ENCODE results near the gene TRIM28. TPM values are rescaled to one million over a fixed set of nuclear protein-coding genes. Genes with fewer than 3 reads are reported as not detected.

TRIM28 gene
- total and polyA plus RNA-seq, 9 of the 15 experiments (the other 6 are each of a cell fraction or from before 2014, with no cell fraction given), result 12.1 to 797 (median 490) TPM

DNA sequence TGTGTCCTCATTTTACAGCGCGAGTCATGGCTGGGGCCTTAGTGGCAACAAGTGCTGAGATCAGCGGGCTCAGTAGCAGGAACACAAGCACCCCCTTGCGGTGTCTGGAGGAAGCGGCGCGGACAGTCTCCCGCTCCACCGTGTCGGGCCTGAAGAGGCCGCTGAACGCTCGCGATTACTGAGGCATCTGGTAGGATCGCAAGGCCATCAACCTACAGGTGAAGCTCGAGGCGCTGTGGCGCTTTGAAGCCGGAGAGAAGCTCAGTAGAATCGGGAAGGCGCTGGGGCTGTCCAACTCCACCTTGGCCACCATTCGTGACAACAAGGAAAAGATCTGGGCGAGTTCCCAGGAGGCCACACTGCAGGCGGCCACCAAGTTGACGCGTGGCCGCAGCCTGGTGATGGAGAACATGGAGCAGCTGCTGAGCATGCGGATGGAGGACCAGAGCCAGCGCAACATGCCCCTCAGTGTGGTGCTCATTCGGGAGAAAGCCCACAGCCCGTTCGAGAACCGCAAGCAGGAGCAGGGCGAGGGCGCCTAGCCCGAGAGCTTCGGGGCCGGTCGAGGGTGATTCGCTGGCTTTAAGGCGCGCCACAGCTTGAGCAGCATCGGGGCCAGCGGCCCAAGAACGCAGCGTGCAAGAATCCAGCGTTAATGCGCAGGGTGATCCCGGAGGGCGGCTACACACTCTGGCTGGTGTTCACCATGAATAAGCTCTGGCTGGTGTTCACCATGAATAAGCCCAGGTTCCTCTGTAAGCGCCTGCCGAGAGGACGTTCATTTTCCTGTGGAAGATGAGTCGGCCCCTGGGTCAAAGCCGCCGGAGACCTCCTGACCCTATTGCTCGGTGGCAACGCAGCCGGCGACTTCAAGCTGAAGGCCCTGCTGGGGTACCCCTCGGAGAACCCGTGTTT is 37.6 kb downstream of the TRIM28 start (continued):
- TF ChIP-seq CREB1 (IDR thresholded peaks at IDR 0.05) (peak; percentile 63; the same call in 1 of the 2 replicates), CREB1 (CRISPR knock-in tag; IDR thresholded peaks at IDR 0.05) (peak; percentile 74), ZNF76 (CRISPR knock-in tag; IDR thresholded peaks at IDR 0.05; ENCODE audit: borderline replicate concordance) (peak; percentile 74; the same call in 1 of the 2 replicates), ZNF785 (CRISPR knock-in tag; IDR thresholded peaks at IDR 0.05) (no peak), PHB (CRISPR knock-in tag; IDR thresholded peaks at IDR 0.05) (no peak)

DNA sequence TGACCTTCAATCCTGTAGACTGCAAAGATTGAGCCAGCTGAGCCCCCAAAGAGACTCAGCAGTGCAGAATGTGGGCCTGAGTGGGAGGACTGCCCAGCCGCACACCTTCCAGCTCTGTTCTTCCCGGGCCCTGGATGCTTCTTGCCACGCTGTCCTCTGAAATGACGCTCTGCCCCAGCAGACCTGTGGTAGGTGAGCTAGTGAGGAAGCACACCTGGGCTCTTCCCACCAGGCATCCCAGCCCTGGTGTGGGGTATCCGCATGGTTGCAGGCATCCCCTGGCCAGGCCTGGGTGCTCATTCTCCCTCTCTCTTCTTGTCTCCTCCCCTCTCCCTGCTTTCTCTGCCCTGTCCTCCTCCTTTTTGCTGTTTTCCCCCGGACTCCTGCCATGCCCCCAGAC is 39.1 kb downstream of the TRIM28 start:
- no peak for FAIRE-seq
- Histone ChIP-seq H4K20me1 (replicated peaks; ENCODE audit: control insufficient read depth, insufficient read depth, low read length) (no peaks in the 10 kb centered on the region), H3K4me1 (replicated peaks in 1 of 2; ENCODE audit: control insufficient read depth in 2 of 2, insufficient read depth in 2 of 2, low read length in 2 of 2) (peaks cover 51% of the 10 kb centered on the region in 2 experiments), H3K79me2 (ENCODE audit: control insufficient read depth, insufficient read depth, low read length) (peaks cover 33% of the 10 kb centered on the region), H3K27me3 (ENCODE audit: control insufficient read depth in 2 of 2, insufficient read depth in 2 of 2, low read length in 2 of 2) (no peaks in the 10 kb centered on the region; a peak in 1 of 5 replicates), H3K9me1 (ENCODE audit: control insufficient read depth, insufficient read depth, low read length) (no peaks in the 10 kb centered on the region), H2AFZ (ENCODE audit: low read depth, low read length) (no peak overlapping the region), H3K36me3 (ENCODE audit: control insufficient read depth, insufficient read depth, low read length) (peaks cover 35% of the 10 kb centered on the region), H3K9me3 (replicated peaks; ENCODE audit: control insufficient read depth, insufficient read depth, low read depth, low read length) (peaks cover 2% of the 10 kb centered on the region; the same call in 1 of the 2 replicates), H3K27ac (ENCODE audit: extremely low read depth, low read depth, low read length) (no peak overlapping the region; the same call in 2 of the 3 replicates), H3K4me3 (no peak overlapping the region), H3K4me2 (ENCODE audit: insufficient read depth, low read length) (no peak overlapping the region), H3K9ac (ENCODE audit: insufficient read depth in 1 of 2, low read depth in 2 of 2, low read length in 2 of 2) (peak overlapping the region in 1 of 2 experiments; percentile 18; a peak in 2 of 4 replicates)
- in situ Hi-C loops (cut with MboI), result no loop called here
- DNase-seq (ENCODE audit: extremely low read depth in 1 of 4, low spot score in 3 of 4), result no peak
- intact Hi-C loops (cut with micrococcal nuclease), result no loop called here
- ChIA-PET POLR2A (no interaction called here), CTCF (ENCODE audit: low intra/inter-chr PET ratio) (interaction anchor here (3.1 kb wide), 1 partner anchor 63 kb away, joined by 23 read pairs; the partner anchor contains the start of gene ZBTB45)
- TF ChIP-seq HINFP (tag; conservative IDR thresholded peaks at IDR 0.05; ENCODE audit: low read depth) (no peak), SIRT6 (IDR thresholded peaks at IDR 0.05; ENCODE audit: low read depth, low read length) (no peak), CTBP1 (IDR thresholded peaks at IDR 0.05; ENCODE audit: borderline replicate concordance) (no peak), KDM5B (IDR thresholded peaks at IDR 0.05; ENCODE audit: insufficient replicate concordance, low read depth, low read length) (no peak)
- TF ChIP-seq, protein P1, sequence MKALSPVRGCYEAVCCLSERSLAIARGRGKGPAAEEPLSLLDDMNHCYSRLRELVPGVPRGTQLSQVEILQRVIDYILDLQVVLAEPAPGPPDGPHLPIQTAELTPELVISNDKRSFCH (CRISPR knock-in tag; IDR thresholded peaks at IDR 0.05), result no peak
- TF ChIP-seq, protein P1 (tag; IDR thresholded peaks at IDR 0.05), result no peak
- no peak for ATAC-seq
- 98% methylated on average over 5 of the region's 6 CpGs for WGBS (ENCODE audit: insufficient coverage, low coverage, missing lambda C conversion rate)
- no TSS peak for BruUV-seq (replicated peaks)

Data from K562 (cell line).